HG02885 (cell line): ENCODE measurements around the gene RNF214.
A peak's percentile ranks its signal among the peaks of the same experiment; 100 is the strongest.
"Not testable (repeated sequence)": the region's sequence is repeated elsewhere in the genome, so short reads cannot be mapped to it uniquely, and the experiment has no call there.

Experiments
- ATAC-seq: cut with Tn5 transposase; IDR thresholded peaks from one replicate; pipeline ENCODE4 v1.9.1; 2021; ENCODE audit warnings: mild to moderate bottlenecking; ENCODE audit not compliant: unreplicated experiment, poor library complexity

RNF214 gene

GRCh38 chr11:117232092-117232878 lies at the start of gene RNF214:
Gene RNF214, plus strand, starts transcription at chr11:117232671. Its CDS starts 1,602 bp downstream, at chr11:117234273.
- peak; percentile 77 for ATAC-seq

GRCh38 chr11:117183178-117183577 lies 49.3 kb upstream of the RNF214 start:
- ATAC-seq, result not testable (repeated sequence)

GRCh38 chr11:117183724-117184349 lies 48.6 kb upstream of the RNF214 start:
- no peak for ATAC-seq

GRCh38 chr11:117185736-117186430 lies 46.6 kb upstream of the RNF214 start:
- peak; percentile 48 for ATAC-seq

- no peak for ATAC-seq
Measured at GRCh38 chr11:117186431-117186761, 46.1 kb upstream of the RNF214 start.

GRCh38 chr11:117187007-117187406 lies 45.5 kb upstream of the RNF214 start:
- ATAC-seq, result no peak

- ATAC-seq, result no peak
Measured at GRCh38 chr11:117187428-117187798, 45.1 kb upstream of the RNF214 start.

GRCh38 chr11:117187799-117188481 lies 44.5 kb upstream of the RNF214 start:
- ATAC-seq, result no peak

GRCh38 chr11:117188620-117189081 lies 43.8 kb upstream of the RNF214 start:
- ATAC-seq, result no peak

- peak; percentile 65 for ATAC-seq
Measured at GRCh38 chr11:117189191-117189940, 43.1 kb upstream of the RNF214 start.

- ATAC-seq, result peak; percentile 13
Measured at GRCh38 chr11:117189941-117190544, 42.4 kb upstream of the RNF214 start.

- ATAC-seq, result no peak
Measured at GRCh38 chr11:117191680-117192400, 40.6 kb upstream of the RNF214 start.

- no peak for ATAC-seq
Measured at GRCh38 chr11:117192401-117192875, 40.0 kb upstream of the RNF214 start.

- ATAC-seq, result no peak
Measured at GRCh38 chr11:117193130-117194020, 39.1 kb upstream of the RNF214 start.

GRCh38 chr11:117194267-117194666 lies 38.2 kb upstream of the RNF214 start:
- ATAC-seq, result no peak

- no peak for ATAC-seq
Measured at GRCh38 chr11:117195258-117195657, 37.2 kb upstream of the RNF214 start.

GRCh38 chr11:117195761-117196160 lies 36.7 kb upstream of the RNF214 start:
- no peak for ATAC-seq

- no peak for ATAC-seq
Measured at GRCh38 chr11:117197006-117197405, 35.5 kb upstream of the RNF214 start.
